OCI-LY3 (cell line): ENCODE results near the gene TCF25.

ENCODE experiments used
- H2AFZ ChIP-seq: fragments of 200-600, 300-600 bp; shearing (Covaris generic); 2 replicates; pipeline ENCODE4 v1.6.0; 2014; ENCODE audit warnings: antibody characterized with exemption, low read depth, low read length
- H3K27ac ChIP-seq: fragments of 200-600, 300-600 bp; sonication (generic); 2 replicates; pipeline ENCODE4 v1.5.1; 2014; ENCODE audit warnings: mild to moderate bottlenecking, low read length, moderate library complexity, mixed read lengths
- H3K27me3 ChIP-seq: fragments of 200-600, 300-600 bp; sonication (generic); 2 replicates; pipeline ENCODE4 v1.6.1; 2014; ENCODE audit warnings: low read depth, low read length, mixed read lengths
- H3K36me3 ChIP-seq: fragments of 200-600, 300-600 bp; sonication (generic); replicated peaks from 2 replicates; pipeline ENCODE3; 2014; ENCODE audit warnings: low read depth, low read length, mixed read lengths
- H3K4me1 ChIP-seq: fragments of 300-600, 200-600 bp; sonication (generic); 2 replicates; pipeline ENCODE4 v1.6.1; 2014; ENCODE audit warnings: low read length, mixed read lengths
- H3K4me2 ChIP-seq: fragments of 200-600, 300-600 bp; sonication (generic); 2 replicates; pipeline ENCODE4 v1.6.1; 2014; ENCODE audit warnings: low read length, mixed read lengths
- H3K4me3 ChIP-seq: fragments of 300-600, 200-600 bp; sonication (generic); 2 replicates; pipeline ENCODE4 v1.5.1; 2014; ENCODE audit warnings: antibody characterized with exemption, mild to moderate bottlenecking, low read length, moderate library complexity
- H3K79me2 ChIP-seq: fragments of 300-600, 200-600 bp; shearing (Covaris generic); 2 replicates; pipeline ENCODE4 v1.6.1; 2014; ENCODE audit warnings: mild to moderate bottlenecking, low read length, mixed read lengths
- H3K9ac ChIP-seq: fragments of 300-600, 200-600 bp; shearing (Covaris generic); 2 replicates; pipeline ENCODE4 v1.6.0; 2014; ENCODE audit warnings: mild to moderate bottlenecking, low read length, moderate library complexity
- H3K9me3 ChIP-seq: fragments of 200-600, 300-600 bp; shearing (Covaris generic); 2 replicates; pipeline ENCODE4 v1.6.1; 2014; ENCODE audit warnings: low read length, mixed read lengths; ENCODE audit not compliant: insufficient read depth
- H4K20me1 ChIP-seq: fragments of 200-600, 300-600 bp; sonication (generic); 2 replicates; pipeline ENCODE4 v1.6.1; 2016; ENCODE audit warnings: low read length, mixed read lengths; ENCODE audit not compliant: insufficient read depth
- CTCF ChIP-seq: fragments of 200-600, 300-600 bp; sonication (generic); IDR thresholded peaks from 2 replicates; pipeline ENCODE4 v1.5.1; 2014; ENCODE audit warnings: antibody characterized with exemption, low read length, low read depth
- EZH2phosphoT487 ChIP-seq: fragments of 200-600 bp; shearing (Covaris generic); IDR thresholded peaks from 2 replicates; pipeline ENCODE4 v1.6.1; 2018; ENCODE audit warnings: antibody characterized with exemption, mixed run types, low read depth

The TCF25 gene

GRCh38 chr16:89960966-89961365, 87.6 kb downstream of the TCF25 start:
- Histone ChIP-seq H4K20me1 (peaks cover 20% of the 10 kb centered on the region; the same call in 1 of the 2 replicates), H3K36me3 (peaks cover 30% of the 10 kb centered on the region)

More at GRCh38 chr16:89960966-89961365, 87.6 kb downstream of the TCF25 start:
- Histone ChIP-seq H2AFZ (no peak overlapping the region), H3K4me1 (no peaks in the 10 kb centered on the region), H3K9ac (no peak overlapping the region), H3K79me2 (no peaks in the 10 kb centered on the region), H3K9me3 (no peaks in the 10 kb centered on the region), H3K4me3 (no peak overlapping the region), H3K4me2 (no peak overlapping the region), H3K27me3 (no peaks in the 10 kb centered on the region), H3K27ac (no peak overlapping the region)
- TF ChIP-seq EZH2phosphoT487 (no peak), CTCF (no peak)
